GM18873 (cell line): ENCODE results near the gene ANK3.
"Not testable (repeated sequence)": the region's sequence is repeated elsewhere in the genome, so short reads cannot be mapped to it uniquely, and the experiment has no call there.

ENCODE experiments used
- ATAC-seq: cut with Tn5 transposase; IDR thresholded peaks from one replicate; pipeline ENCODE4 v1.9.1; 2021; ENCODE audit warnings: mild to moderate bottlenecking, moderate library complexity, moderate number of reproducible peaks; ENCODE audit not compliant: unreplicated experiment, low FRiP score

Gene ANK3

GRCh38 chr10:60312818-60313588 is 76.7 kb downstream of the ANK3 start:
- ATAC-seq = no peak

GRCh38 chr10:60311821-60312220 is 77.9 kb downstream of the ANK3 start:
- ATAC-seq = no peak

GRCh38 chr10:60310740-60311139 is 78.9 kb downstream of the ANK3 start:
- no peak for ATAC-seq

GRCh38 chr10:60309891-60310290 is 79.8 kb downstream of the ANK3 start:
- ATAC-seq = no peak

- no peak for ATAC-seq
Observed at GRCh38 chr10:60309371-60309770, 80.3 kb downstream of the ANK3 start.

GRCh38 chr10:60305380-60305892 is 84.2 kb downstream of the ANK3 start:
- no peak for ATAC-seq

GRCh38 chr10:60304829-60305379 is 84.8 kb downstream of the ANK3 start:
- no peak for ATAC-seq

GRCh38 chr10:60303778-60304177 is 85.9 kb downstream of the ANK3 start:
- no peak for ATAC-seq

GRCh38 chr10:60299961-60300883 is 89.5 kb downstream of the ANK3 start:
- no peak for ATAC-seq

GRCh38 chr10:60299390-60299778 is 90.3 kb downstream of the ANK3 start:
- no peak for ATAC-seq

- ATAC-seq = no peak
Observed at GRCh38 chr10:60298408-60299389, 91.0 kb downstream of the ANK3 start.

GRCh38 chr10:60296073-60296472 is 93.6 kb downstream of the ANK3 start:
- no peak for ATAC-seq

- no peak for ATAC-seq
Observed at GRCh38 chr10:60295028-60295937, 94.4 kb downstream of the ANK3 start.

- ATAC-seq = no peak
Observed at GRCh38 chr10:60293581-60294175, 96.0 kb downstream of the ANK3 start.

- no peak for ATAC-seq
Observed at GRCh38 chr10:60292998-60293397, 96.7 kb downstream of the ANK3 start.

- ATAC-seq = not testable (repeated sequence)
Observed at GRCh38 chr10:60292536-60292935, 97.1 kb downstream of the ANK3 start.

- no peak for ATAC-seq
Observed at GRCh38 chr10:60291344-60291930, 98.2 kb downstream of the ANK3 start.

GRCh38 chr10:60290558-60290957 is 99.1 kb downstream of the ANK3 start:
- no peak for ATAC-seq
